ENCODE data around the gene KCNMB1.

The KCNMB1 gene

GRCh38 chr5:170418736-170419135 lies 29.6 kb upstream of the KCNMB1 start:
- ATAC-seq (ENCODE audit: low read depth) (no peak), DNase-seq (ENCODE audit: low spot score) (no peak)
- Histone ChIP-seq H3K4me3 (ENCODE audit: severe bottlenecking) (no peak overlapping the region), H3K36me3 (ENCODE audit: low read depth) (no peaks in the 10 kb centered on the region), H3K4me1 (ENCODE audit: insufficient read depth, poor library complexity, severe bottlenecking) (no peaks in the 10 kb centered on the region), H3K9me3 (ENCODE audit: severe bottlenecking) (no peaks in the 10 kb centered on the region), H3K27ac (ENCODE audit: poor library complexity, severe bottlenecking) (no peak overlapping the region), H3K27me3 (ENCODE audit: insufficient read depth, poor library complexity, severe bottlenecking) (peaks cover 8% of the 10 kb centered on the region)
- no peak for TF ChIP-seq CTCF (IDR thresholded peaks at IDR 0.05; ENCODE audit: poor library complexity, severe bottlenecking)

GRCh38 chr5:170416526-170416925 lies 27.4 kb upstream of the KCNMB1 start:
- Histone ChIP-seq H3K4me3 (ENCODE audit: severe bottlenecking) (no peak overlapping the region), H3K4me1 (ENCODE audit: insufficient read depth, poor library complexity, severe bottlenecking) (no peaks in the 10 kb centered on the region), H3K27me3 (ENCODE audit: insufficient read depth, poor library complexity, severe bottlenecking) (peaks cover 2% of the 10 kb centered on the region), H3K9me3 (ENCODE audit: severe bottlenecking) (no peaks in the 10 kb centered on the region), H3K36me3 (ENCODE audit: low read depth) (no peaks in the 10 kb centered on the region), H3K27ac (ENCODE audit: poor library complexity, severe bottlenecking) (no peak overlapping the region)
- no peak for DNase-seq (ENCODE audit: low spot score)
- TF ChIP-seq CTCF (IDR thresholded peaks at IDR 0.05; ENCODE audit: poor library complexity, severe bottlenecking) = no peak
- ATAC-seq (ENCODE audit: low read depth) = no peak

- Histone ChIP-seq H3K27me3 (ENCODE audit: insufficient read depth, poor library complexity, severe bottlenecking) (no peaks in the 10 kb centered on the region), H3K27ac (ENCODE audit: poor library complexity, severe bottlenecking) (no peak overlapping the region), H3K4me1 (ENCODE audit: insufficient read depth, poor library complexity, severe bottlenecking) (no peaks in the 10 kb centered on the region), H3K36me3 (ENCODE audit: low read depth) (no peaks in the 10 kb centered on the region), H3K9me3 (ENCODE audit: severe bottlenecking) (no peaks in the 10 kb centered on the region), H3K4me3 (ENCODE audit: severe bottlenecking) (no peak overlapping the region)
- ATAC-seq (ENCODE audit: low read depth) (no peak), DNase-seq (ENCODE audit: low spot score) (no peak)
- no peak for TF ChIP-seq CTCF (IDR thresholded peaks at IDR 0.05; ENCODE audit: poor library complexity, severe bottlenecking)
These were observed 25.6 kb upstream of the KCNMB1 start for GRCh38 chr5:170414786-170415185.

GRCh38 chr5:170413897-170414296 lies 24.7 kb upstream of the KCNMB1 start:
- Histone ChIP-seq H3K9me3 (ENCODE audit: severe bottlenecking) (no peaks in the 10 kb centered on the region), H3K4me1 (ENCODE audit: insufficient read depth, poor library complexity, severe bottlenecking) (no peaks in the 10 kb centered on the region), H3K36me3 (ENCODE audit: low read depth) (no peaks in the 10 kb centered on the region), H3K27ac (ENCODE audit: poor library complexity, severe bottlenecking) (no peak overlapping the region), H3K4me3 (ENCODE audit: severe bottlenecking) (no peak overlapping the region), H3K27me3 (ENCODE audit: insufficient read depth, poor library complexity, severe bottlenecking) (no peaks in the 10 kb centered on the region)
- no peak for DNase-seq (ENCODE audit: low spot score)
- no peak for TF ChIP-seq CTCF (IDR thresholded peaks at IDR 0.05; ENCODE audit: poor library complexity, severe bottlenecking)
- no peak for ATAC-seq (ENCODE audit: low read depth)

GRCh38 chr5:170411100-170411499 lies 21.9 kb upstream of the KCNMB1 start:
- no peak overlapping the region for H3K4me3 ChIP-seq (ENCODE audit: severe bottlenecking)
- no peaks in the 10 kb centered on the region for H3K9me3 ChIP-seq (ENCODE audit: severe bottlenecking)
- no peaks in the 10 kb centered on the region for H3K4me1 ChIP-seq (ENCODE audit: insufficient read depth, poor library complexity, severe bottlenecking)
- H3K27ac ChIP-seq (ENCODE audit: poor library complexity, severe bottlenecking) = no peak overlapping the region
- no peak for ATAC-seq (ENCODE audit: low read depth)
- H3K36me3 ChIP-seq (ENCODE audit: low read depth) = no peaks in the 10 kb centered on the region
- H3K27me3 ChIP-seq (ENCODE audit: insufficient read depth, poor library complexity, severe bottlenecking) = peaks cover 4% of the 10 kb centered on the region
- no peak for TF ChIP-seq CTCF (IDR thresholded peaks at IDR 0.05; ENCODE audit: poor library complexity, severe bottlenecking)
- no peak for DNase-seq (ENCODE audit: low spot score)

Measured in RWPE2 (cell line).